H9 (cell line): ENCODE measurements around the gene RPL10A. TPM values are rescaled to one million over a fixed set of nuclear protein-coding genes. Genes with fewer than 3 reads are reported as not detected.
A peak's percentile ranks its signal among the peaks of the same experiment; 100 is the strongest.

Source experiments
- DNase-seq: peaks from one replicate; pipeline ENCODE4 v3.0.0-alpha.2; 2017
- H2AFZ ChIP-seq: one replicate; pipeline ENCODE4 v1.6.1; 2013; ENCODE audit warnings: mild to moderate bottlenecking, low read length, control low read depth, moderate library complexity
- H2AK5ac ChIP-seq: 2 replicates; pipeline ENCODE4 v1.6.1; 2013; ENCODE audit warnings: low read length, control low read depth, mixed read lengths; ENCODE audit not compliant: insufficient read length
- H2BK120ac ChIP-seq: one replicate; pipeline ENCODE4 v1.6.1; 2013; ENCODE audit warnings: low read depth, mild to moderate bottlenecking, low read length, control low read depth, inconsistent platforms; ENCODE audit not compliant: poor library complexity, severe bottlenecking
- H2BK12ac ChIP-seq: 2 replicates; pipeline ENCODE4 v1.6.1; 2013; ENCODE audit warnings: low read length, control low read depth, mixed read lengths, low read depth; ENCODE audit not compliant: insufficient read length
- H2BK15ac ChIP-seq: 2 replicates; pipeline ENCODE4 v1.6.1; 2013; ENCODE audit warnings: low read depth, low read length, control low read depth
- H2BK20ac ChIP-seq: one replicate; pipeline ENCODE4 v1.6.1; 2013; ENCODE audit warnings: low read depth, mild to moderate bottlenecking, low read length, control low read depth, inconsistent platforms; ENCODE audit not compliant: poor library complexity, severe bottlenecking
- H2BK5ac ChIP-seq: 2 replicates; pipeline ENCODE4 v1.6.1; 2013; ENCODE audit warnings: low read length, control low read depth, mixed read lengths; ENCODE audit not compliant: insufficient read length
- H3K14ac ChIP-seq: 2 replicates; pipeline ENCODE4 v1.6.1; 2013; ENCODE audit warnings: low read length, control low read depth; ENCODE audit not compliant: insufficient read depth
- H3K18ac ChIP-seq: 2 replicates; pipeline ENCODE4 v1.6.1; 2013; ENCODE audit warnings: low read depth, mild to moderate bottlenecking, mixed read lengths, low read length, control low read depth; ENCODE audit not compliant: insufficient read length
- H3K23ac ChIP-seq: 2 replicates; pipeline ENCODE4 v1.6.1; 2013; ENCODE audit warnings: low read length, control low read depth, mixed read lengths, low read depth; ENCODE audit not compliant: insufficient read length
- H3K23me2 ChIP-seq: 2 replicates; pipeline ENCODE4 v1.6.1; 2013; ENCODE audit warnings: low read depth, mild to moderate bottlenecking, mixed read lengths, low read length, control low read depth; ENCODE audit not compliant: insufficient read length, poor library complexity, severe bottlenecking
- H3K27ac ChIP-seq: 2 replicates; pipeline ENCODE4 v1.5.1; 2013; ENCODE audit warnings: low read length, control low read depth, mixed read lengths, low read depth; ENCODE audit not compliant: insufficient read length
- H3K27me3 ChIP-seq: 2 replicates; pipeline ENCODE4 v1.6.1; 2013; ENCODE audit warnings: low read length, control low read depth, inconsistent platforms; ENCODE audit not compliant: insufficient read depth
- H3K4ac ChIP-seq: 2 replicates; pipeline ENCODE4 v1.6.1; 2013; ENCODE audit warnings: low read depth, mild to moderate bottlenecking, control low read depth, inconsistent platforms, low read length, moderate library complexity
- H3K4me1 ChIP-seq: 2 replicates; pipeline ENCODE4 v1.6.1; 2013; ENCODE audit warnings: low read length, control low read depth, inconsistent platforms; ENCODE audit not compliant: insufficient read depth
- H3K4me2 ChIP-seq: 2 replicates; pipeline ENCODE4 v1.6.1; 2013; ENCODE audit warnings: low read length, control low read depth, mixed read lengths; ENCODE audit not compliant: insufficient read length, insufficient read depth
- H3K56ac ChIP-seq: 2 replicates; pipeline ENCODE4 v1.6.1; 2013; ENCODE audit warnings: low read depth, mild to moderate bottlenecking, mixed read lengths, low read length, control low read depth; ENCODE audit not compliant: insufficient read length
- H3K79me1 ChIP-seq: 2 replicates; pipeline ENCODE4 v1.6.1; 2013; ENCODE audit warnings: low read depth, mild to moderate bottlenecking, moderate library complexity, low read length, control low read depth, inconsistent platforms; ENCODE audit not compliant: insufficient read depth, poor library complexity, severe bottlenecking
- H3K79me2 ChIP-seq: 2 replicates; pipeline ENCODE4 v1.6.1; 2013; ENCODE audit warnings: low read length, control low read depth, inconsistent platforms; ENCODE audit not compliant: insufficient read depth
- H3K9ac ChIP-seq: 2 replicates; pipeline ENCODE4 v1.6.1; 2013; ENCODE audit warnings: low read length, control low read depth, mixed read lengths; ENCODE audit not compliant: insufficient read length; ENCODE audit errors: extremely low read depth
- H3K9me3 ChIP-seq: one replicate; pipeline ENCODE4 v1.6.1; 2013; ENCODE audit warnings: low read depth, low read length, inconsistent platforms; ENCODE audit not compliant: control insufficient read depth
- H3T11ph ChIP-seq: one replicate; pipeline ENCODE4 v1.6.1; 2013; ENCODE audit warnings: mild to moderate bottlenecking, low read length, control low read depth, inconsistent platforms
- H4K20me1 ChIP-seq: one replicate; pipeline ENCODE4 v1.6.1; 2013; ENCODE audit not compliant: control insufficient read depth, insufficient read length, insufficient read depth
- H4K5ac ChIP-seq: 2 replicates; pipeline ENCODE4 v1.6.1; 2013; ENCODE audit warnings: low read depth, mild to moderate bottlenecking, mixed read lengths, low read length, control low read depth; ENCODE audit not compliant: insufficient read length
- H4K8ac ChIP-seq: replicated peaks from 2 replicates; pipeline ENCODE4 v1.6.1; 2013; ENCODE audit warnings: low read length, control low read depth, mixed read lengths, low read depth; ENCODE audit not compliant: insufficient read length
- H4K91ac ChIP-seq: 2 replicates; pipeline ENCODE4 v1.6.1; 2013; ENCODE audit warnings: low read depth, mild to moderate bottlenecking, moderate library complexity, mixed read lengths, low read length, control low read depth; ENCODE audit not compliant: insufficient read length
- H3K27ac Mint-ChIP-seq, 3 experiments: 2 replicates in 2 of 3; 3 replicates in 1 of 3; pipeline ENCODE4 v1.8.0; 2020 to 2021; ENCODE audit warnings: mixed read lengths in 3 of 3, mild to moderate bottlenecking in 1 of 3, moderate library complexity in 1 of 3
- H3K27me3 Mint-ChIP-seq: 2 replicates; pipeline ENCODE4 v1.8.0; 2021; ENCODE audit warnings: low read depth, mild to moderate bottlenecking, moderate library complexity, mixed read lengths
- H3K36me3 Mint-ChIP-seq, 3 experiments: 2 replicates in 2 of 3; 3 replicates in 1 of 3; pipeline ENCODE4 v1.8.0; 2020 to 2021; ENCODE audit warnings: low read depth in 3 of 3, mixed read lengths in 3 of 3; ENCODE audit not compliant: insufficient read depth in 1 of 3
- H3K4me1 Mint-ChIP-seq, 2 experiments: 2 replicates each; pipeline ENCODE4 v1.8.0; 2020; ENCODE audit warnings: mixed read lengths in 2 of 2
- H3K4me3 Mint-ChIP-seq, 2 experiments: 2 replicates in 1 of 2; 3 replicates in 1 of 2; pipeline ENCODE4 v1.8.0; 2020 to 2021; ENCODE audit warnings: mild to moderate bottlenecking in 2 of 2, mixed read lengths in 2 of 2, moderate library complexity in 1 of 2
- H3K9me3 Mint-ChIP-seq, 2 experiments: 2 replicates in 1 of 2; 3 replicates in 1 of 2; pipeline ENCODE4 v1.8.0; 2020; ENCODE audit warnings: mild to moderate bottlenecking in 2 of 2, mixed read lengths in 2 of 2, moderate library complexity in 1 of 2
- WGBS: extraction: QIAGEN DNeasy Blood & Tissue Kit; methylation state at CpG from one replicate; pipeline ENCODE4 v1.1.7; 2013; ENCODE audit warnings: missing lambda C conversion rate, low lambda C conversion rate, mixed read lengths; ENCODE audit not compliant: insufficient read length; ENCODE audit errors: extremely low coverage; 5-methylcytosine and 5-hydroxymethylcytosine counted together
- total RNA-seq: library from RNA; stranded (reverse); gene quantifications from 2 replicates; pipeline ENCODE4 v1.2.1, GENCODE V29; 2021
- TF ChIP-seq, protein P1 (sequence below): fragments of 200-600 bp; sonication (generic); conservative IDR thresholded peaks from 3 replicates; pipeline ENCODE4 v1.8.0; 2021; ENCODE audit warnings: antibody characterized with exemption, mild to moderate bottlenecking

RPL10A gene
- total RNA-seq, 1 experiment from 2014 or later, result 1,830 TPM

DNA sequence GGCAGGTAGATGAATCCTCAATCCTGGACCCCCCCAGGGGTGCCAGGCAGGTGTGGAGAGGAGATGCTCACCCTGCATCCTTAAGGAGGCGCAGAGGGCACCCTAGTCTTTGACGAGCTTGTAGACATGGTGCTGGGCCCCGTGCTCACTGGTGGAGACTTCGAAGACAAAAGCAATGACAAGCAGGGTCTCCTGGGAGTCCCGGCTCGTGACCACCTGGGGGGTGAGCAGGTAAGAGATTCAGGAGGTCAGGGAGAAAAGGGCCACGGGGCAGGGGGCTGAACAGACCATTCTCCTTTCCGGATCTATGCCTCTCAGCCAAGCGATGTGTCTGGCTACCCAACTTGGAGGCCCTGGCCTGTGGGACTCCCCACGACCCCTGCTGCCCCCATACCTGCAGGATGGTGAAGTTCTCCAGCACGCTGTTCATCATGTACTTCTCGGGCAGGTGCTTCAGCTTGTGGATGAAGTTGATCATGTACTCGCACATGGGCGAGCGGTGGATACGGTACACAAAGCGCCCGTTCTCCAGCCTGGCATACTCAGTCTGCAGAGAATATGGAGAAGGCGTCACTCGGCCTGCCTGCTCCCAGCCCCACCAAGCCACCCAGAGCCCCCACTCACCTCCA, 6.9 kb downstream of the RPL10A start:
- Histone ChIP-seq H3K9me3 (no peaks in the 10 kb centered on the region), H3K4me1 (0 out of 2 replicates have a peak, but pooled peaks cover 3% of the 10 kb centered on the region), H2BK20ac (no peak overlapping the region), H3K18ac (no peak overlapping the region), H3K23me2 (peaks cover 4% of the 10 kb centered on the region), H3K79me1 (no peaks in the 10 kb centered on the region), H3K14ac (no peak overlapping the region), H3K27me3 (no peaks in the 10 kb centered on the region), H4K20me1 (no peaks in the 10 kb centered on the region), H2AFZ (no peak overlapping the region), H4K5ac (no peak overlapping the region), H3T11ph (no peak overlapping the region), H2BK5ac (no peak overlapping the region), H4K91ac (no peak overlapping the region), H2BK12ac (no peak overlapping the region), H2BK120ac (no peak overlapping the region), H4K8ac (no peak overlapping the region), H2AK5ac (no peak overlapping the region), H3K9ac (no peak overlapping the region), H3K79me2 (peaks cover under 1% of the 10 kb centered on the region; the same call in 1 of the 2 replicates), H2BK15ac (no peak overlapping the region), H3K27ac (no peak overlapping the region), H3K4me2 (no peak overlapping the region), H3K56ac (no peak overlapping the region), H3K23ac (no peak overlapping the region), H3K4ac (no peak overlapping the region)
- WGBS, result no CpG with 5 or more reads among the region's 20 CpGs
- TF ChIP-seq, protein P1, sequence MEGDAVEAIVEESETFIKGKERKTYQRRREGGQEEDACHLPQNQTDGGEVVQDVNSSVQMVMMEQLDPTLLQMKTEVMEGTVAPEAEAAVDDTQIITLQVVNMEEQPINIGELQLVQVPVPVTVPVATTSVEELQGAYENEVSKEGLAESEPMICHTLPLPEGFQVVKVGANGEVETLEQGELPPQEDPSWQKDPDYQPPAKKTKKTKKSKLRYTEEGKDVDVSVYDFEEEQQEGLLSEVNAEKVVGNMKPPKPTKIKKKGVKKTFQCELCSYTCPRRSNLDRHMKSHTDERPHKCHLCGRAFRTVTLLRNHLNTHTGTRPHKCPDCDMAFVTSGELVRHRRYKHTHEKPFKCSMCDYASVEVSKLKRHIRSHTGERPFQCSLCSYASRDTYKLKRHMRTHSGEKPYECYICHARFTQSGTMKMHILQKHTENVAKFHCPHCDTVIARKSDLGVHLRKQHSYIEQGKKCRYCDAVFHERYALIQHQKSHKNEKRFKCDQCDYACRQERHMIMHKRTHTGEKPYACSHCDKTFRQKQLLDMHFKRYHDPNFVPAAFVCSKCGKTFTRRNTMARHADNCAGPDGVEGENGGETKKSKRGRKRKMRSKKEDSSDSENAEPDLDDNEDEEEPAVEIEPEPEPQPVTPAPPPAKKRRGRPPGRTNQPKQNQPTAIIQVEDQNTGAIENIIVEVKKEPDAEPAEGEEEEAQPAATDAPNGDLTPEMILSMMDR, result no peak
- Mint-ChIP-seq H3K4me1 (peaks cover 18 to 35% of the 10 kb centered on the region in 2 experiments), H3K27me3 (peaks cover 1% of the 10 kb centered on the region; the same call in 1 of the 2 replicates), H3K27ac (peak overlapping the region in 2 of 3 experiments; percentile 34 to 42; a peak in 2 of 7 replicates), H3K4me3 (no peak overlapping the region; a peak in 1 of 5 replicates), H3K36me3 (peaks cover 31 to 77% (median 68%) of the 10 kb centered on the region in 3 experiments), H3K9me3 (0 out of 5 replicates have a peak, but pooled peaks cover 0 to 2% of the 10 kb centered on the region in 2 experiments)
- no peak for DNase-seq
